Globus pallidus (tissue), 1 donor: ENCODE results near the gene S100A3.
A peak's percentile ranks its signal among the peaks of the same experiment; 100 is the strongest.
"Not testable (repeated sequence)": the region's sequence is repeated elsewhere in the genome, so short reads cannot be mapped to it uniquely, and the experiment has no call there.

ENCODE experiments used
- DNase-seq: peaks from one replicate; pipeline ENCODE4 v3.0.0-alpha.2; 2015; ENCODE audit warnings: low spot score

S100A3 gene

GRCh38 chr1:153534925-153535241 lies 14.2 kb downstream of the S100A3 start:
- no peak for DNase-seq

DNA sequence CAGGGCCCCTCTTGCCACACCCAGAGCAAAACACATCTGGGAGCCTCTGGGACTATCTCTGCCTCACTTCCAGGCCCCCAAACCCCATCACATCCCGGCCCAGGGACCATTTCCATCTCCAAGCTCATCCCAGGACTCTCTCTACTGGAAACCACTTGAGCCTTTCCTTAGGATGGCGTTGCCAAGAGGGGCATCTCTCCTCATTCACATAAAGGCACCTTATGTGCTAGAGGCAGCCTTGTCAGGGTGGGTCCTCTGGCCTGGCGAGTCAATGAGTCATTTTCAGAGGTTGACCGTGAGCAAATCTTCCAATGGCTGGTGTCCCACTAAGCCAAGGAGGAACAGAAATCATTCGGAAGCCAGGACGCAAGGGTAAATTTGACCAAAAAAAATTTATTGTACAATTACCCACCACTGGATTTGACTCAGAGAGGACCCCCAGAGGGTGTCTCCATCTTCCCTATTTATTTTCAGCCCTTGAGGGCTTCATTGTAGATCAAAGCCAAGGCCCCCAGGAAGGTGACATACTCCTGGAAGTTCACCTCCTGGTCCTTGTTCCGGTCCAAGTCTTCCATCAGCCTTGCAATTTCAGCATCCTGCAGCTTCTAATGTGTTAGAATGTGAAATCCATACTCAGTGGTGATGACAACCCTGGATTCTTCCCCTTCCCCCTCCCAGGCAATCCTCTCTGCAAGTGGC lies 14.7 kb downstream of the S100A3 start:
- DNase-seq = no peak

DNA sequence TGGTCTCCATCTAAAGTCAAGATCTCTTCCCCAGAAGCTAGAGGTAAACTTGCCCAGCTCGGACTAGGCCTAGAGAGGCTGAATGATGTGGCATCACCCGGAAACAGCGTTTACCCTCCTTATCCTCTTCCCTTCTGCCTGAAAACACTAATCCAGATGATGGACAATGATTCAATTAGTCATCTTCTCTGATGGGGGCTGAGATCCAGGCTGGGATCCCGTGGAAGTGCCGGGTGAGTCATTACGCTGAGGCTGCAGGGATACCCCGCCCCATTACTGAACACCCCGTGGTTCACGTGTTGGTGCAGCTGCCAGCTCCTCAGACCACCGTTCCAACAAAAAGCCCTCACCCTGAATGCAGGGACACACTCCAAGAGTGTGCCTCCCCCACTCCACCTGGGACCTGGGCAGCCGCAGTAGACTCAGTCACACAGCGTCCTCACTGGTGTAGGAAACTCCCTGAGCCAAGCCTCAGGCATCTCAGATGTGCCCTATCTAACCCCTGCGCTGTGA lies 15.3 kb downstream of the S100A3 start:
- no peak for DNase-seq

DNA sequence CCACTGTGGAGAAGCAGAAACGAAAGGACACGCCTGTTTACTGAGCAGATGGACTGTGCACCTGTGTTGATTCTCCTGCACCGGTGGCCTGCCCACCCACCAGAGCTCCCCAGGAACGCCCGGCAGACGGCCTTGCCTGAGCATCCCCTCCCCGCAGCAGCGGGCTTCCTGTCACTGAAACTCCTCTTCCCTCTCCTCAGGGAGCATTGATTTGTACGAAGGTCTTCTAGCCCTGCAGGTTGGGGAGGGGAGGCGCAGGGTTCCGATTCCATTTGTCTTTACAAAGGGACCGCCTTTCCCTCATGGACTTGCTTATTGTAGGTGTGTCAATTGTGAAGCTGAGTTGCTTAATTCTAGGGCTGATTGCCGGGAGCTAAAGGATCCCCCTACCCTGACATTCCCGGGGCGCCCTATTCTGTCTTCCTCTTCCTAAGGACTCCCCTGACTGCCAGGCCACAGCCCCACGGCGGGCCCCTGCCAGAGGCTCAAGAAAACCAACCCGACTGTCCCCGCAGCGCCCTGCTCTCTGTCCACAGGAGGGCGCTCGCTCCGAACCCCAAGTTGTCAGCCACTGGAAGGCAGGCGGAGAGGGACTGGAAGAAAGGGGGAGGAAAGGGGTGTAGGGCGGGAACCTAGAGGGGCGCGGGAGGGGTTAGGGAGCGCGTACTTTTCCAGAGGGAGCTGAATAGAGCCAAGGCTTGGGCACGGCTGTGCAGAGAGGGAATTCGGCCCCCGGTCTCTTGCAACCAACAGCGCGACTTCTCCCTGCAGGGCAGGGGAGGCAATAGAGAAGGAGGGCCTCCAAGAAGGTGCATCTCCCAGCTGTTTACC lies 16.1 kb downstream of the S100A3 start:
- DNase-seq = peak; percentile 79

GRCh38 chr1:153532181-153532580 lies 16.9 kb downstream of the S100A3 start:
- DNase-seq = no peak

DNA sequence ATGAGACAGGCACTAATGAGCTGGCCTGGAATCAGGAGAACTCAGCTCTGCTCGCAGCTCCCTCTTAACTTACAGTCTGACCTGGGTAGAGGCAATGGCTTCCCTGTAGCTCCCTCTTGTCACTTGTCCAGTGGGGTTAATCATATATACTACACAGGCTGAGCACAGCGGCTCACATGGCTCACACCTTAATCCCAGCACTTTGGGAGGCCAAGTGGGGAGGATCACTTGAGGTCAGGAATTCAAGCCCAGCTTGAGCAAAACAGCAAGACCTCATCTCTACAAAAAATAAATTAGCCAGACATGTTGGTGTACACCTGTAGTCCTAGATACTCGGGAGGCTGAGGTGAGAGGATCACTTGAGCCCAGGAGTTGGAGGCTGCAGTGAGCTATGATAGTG lies 17.4 kb downstream of the S100A3 start:
- no peak for DNase-seq

DNA sequence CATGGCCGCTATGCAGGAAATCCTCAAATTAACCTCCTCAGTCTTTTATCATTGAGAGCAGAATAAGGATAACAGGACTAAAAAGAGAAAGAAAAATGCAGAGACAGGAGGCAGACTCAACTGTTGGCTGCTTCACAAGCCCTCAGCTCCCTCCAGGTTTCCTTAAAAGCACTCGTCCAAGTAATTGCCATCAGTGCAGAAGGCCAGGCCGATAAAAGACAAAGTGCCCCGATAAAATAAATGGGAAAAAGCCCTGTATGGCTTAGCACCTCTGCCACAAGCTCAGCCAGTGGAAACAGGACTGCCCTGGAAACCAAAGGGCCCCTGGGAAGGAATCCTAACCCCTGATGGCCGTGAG lies 21.4 kb downstream of the S100A3 start:
- DNase-seq = no peak

GRCh38 chr1:153527023-153527682 lies 21.9 kb downstream of the S100A3 start:
- DNase-seq = no peak

- no peak for DNase-seq
Measured at GRCh38 chr1:153526132-153526543, 22.9 kb downstream of the S100A3 start.

- DNase-seq = no peak
Measured at GRCh38 chr1:153525088-153525728, 23.9 kb downstream of the S100A3 start.

DNA sequence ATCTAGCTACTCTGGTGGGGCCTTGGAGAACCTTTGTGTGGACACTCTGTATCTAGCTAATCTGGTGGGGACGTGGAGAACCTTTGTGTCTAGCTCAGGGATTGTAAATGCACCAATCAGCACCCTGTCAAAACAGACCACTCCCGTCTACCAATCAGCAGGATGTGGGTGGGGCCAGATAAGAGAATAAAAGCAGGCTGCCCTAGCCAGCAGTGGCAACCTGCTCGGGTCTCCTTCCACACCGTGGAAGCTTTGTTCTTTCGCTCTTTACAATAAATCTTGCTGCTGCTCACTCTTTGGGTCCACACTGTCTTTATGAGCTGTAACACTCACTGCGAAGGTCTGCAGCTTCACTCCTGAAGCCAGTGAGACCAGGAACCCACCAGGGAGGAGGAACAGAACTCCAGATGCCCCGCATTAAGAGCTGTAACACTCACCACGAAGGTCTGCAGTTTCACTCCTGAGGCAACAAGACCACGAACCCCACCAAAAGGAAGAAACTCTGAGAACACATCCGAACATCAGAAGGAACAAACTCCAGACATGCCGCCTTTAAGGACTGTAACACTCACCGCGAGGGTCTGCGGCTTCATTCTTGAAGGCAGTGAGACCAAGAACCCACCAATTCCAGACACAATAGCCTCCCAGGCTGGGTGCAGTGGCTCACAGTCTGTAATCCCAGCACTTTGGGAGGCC lies 26.6 kb downstream of the S100A3 start:
- not testable (repeated sequence) for DNase-seq

DNA sequence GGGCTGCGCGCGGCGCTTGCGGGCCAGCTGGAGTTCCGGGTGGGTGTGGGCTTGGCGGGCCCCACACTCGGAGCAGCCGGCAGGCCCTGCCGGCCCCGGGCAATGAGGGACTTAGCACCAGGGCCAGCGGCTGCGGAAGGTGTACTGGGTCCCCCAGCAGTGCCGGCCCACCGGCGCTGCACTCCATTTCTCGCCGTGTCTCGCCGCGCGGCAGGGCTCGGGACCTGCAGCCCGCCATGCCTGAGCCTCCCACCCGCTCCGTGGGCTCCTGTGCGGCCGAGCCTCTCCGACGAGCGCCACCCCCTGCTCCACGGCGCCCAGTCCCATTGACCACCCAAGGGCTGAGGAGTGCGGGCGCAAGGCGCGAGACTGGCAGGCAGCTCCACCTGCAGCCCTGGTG lies 27.2 kb downstream of the S100A3 start:
- DNase-seq = not testable (repeated sequence)

DNA sequence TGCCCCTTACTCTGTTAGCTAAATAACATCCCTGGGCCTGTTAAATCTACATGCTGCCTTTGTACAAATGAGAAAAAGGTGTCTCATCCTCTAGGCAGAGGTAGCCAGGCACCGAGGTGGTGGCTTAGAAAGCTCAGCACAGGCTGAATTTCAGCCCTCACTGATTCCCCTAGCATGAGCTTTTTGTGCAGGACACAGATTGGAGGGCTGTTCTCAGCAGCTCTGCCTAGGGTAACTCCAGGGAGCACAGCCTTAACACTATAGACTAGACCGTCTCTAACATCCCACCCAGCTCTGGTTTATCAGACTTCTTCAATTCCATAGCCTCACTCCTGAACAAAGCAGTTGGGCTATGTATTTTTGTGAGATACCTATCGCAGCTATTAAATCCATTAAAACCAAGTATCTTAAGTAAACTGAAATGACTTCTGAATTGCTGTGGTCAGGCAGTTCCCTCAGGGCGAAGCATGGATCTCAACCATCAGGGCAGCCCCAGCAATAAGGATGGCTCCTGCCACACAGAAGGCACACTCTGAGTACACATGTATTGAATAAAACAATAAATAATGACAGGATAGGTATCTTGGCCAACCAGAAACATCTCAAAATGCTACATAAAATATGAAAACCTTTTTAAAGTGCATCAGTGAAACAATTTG lies 28.1 kb downstream of the S100A3 start:
- no peak for DNase-seq

GRCh38 chr1:153520137-153520691 lies 28.8 kb downstream of the S100A3 start:
- DNase-seq = not testable (repeated sequence)

- DNase-seq = no peak
Measured at GRCh38 chr1:153519242-153519641, 29.8 kb downstream of the S100A3 start.

DNA sequence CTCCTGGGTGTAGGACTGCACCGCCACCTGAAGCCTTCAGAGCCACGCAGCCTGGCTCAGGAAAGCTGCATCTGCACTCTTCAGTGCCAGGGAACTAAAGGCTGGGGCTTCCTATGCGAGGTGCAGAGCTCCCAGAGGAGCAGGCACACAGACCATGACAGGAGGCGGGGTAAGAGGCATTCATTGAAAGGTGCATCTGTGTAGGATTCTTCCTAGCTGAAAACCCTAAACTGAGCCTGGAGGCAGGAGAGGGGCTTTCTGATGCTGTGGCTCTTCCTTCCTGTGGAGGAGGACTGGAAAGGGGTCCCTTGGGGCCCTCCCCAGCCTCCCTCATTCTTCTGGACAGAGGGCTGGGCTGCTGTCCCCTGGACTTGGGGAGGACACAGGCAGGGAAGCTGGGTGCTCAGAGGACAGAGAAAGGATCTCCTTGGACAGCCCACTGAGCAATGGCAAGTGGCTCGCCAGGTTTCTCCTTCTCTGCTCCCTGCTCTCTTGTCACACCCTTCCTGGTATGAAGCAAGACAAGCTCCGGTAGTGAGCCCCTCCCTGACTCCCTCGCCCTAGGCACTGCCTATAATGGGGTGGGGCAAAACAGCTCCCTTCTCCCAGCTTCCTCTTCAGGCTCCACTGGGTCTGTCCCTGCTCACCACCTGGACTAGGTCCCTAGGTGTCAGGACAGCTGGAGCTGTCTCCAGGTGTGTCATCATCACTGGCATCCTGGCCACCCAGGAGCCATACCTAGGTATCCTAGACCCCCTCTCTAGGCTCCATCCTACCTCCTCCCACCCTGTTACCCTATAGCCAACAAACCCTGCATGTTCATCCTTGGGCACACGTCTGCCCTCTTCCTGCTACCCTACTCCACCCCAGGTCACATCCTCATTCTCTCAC lies 33.3 kb downstream of the S100A3 start:
- DNase-seq = no peak

GRCh38 chr1:153513666-153514065 lies 35.4 kb downstream of the S100A3 start:
- DNase-seq = no peak

DNA sequence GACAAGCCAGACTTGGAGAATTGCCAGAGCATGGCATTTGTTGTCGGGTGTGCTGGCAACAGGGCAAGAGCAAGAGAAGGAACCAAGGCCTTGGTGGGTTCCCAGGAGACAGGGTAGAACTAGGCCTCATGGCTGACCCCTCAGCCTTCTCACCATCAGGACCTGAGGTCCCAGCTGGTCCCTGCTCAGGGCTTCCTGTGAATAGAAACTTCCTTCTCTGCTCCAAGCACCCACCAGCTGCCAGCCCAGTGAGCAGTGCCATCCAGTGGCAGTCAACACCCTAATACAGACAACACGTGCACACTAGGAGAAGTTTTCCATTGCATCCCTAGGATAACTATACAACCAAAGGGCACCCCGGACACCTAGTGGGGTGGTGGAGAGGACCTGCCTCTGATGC lies 36.0 kb downstream of the S100A3 start:
- no peak for DNase-seq

GRCh38 chr1:153510984-153511410 lies 38.1 kb downstream of the S100A3 start:
- DNase-seq = peak; percentile 64
